Nephron (organoid): ENCODE results near the gene TNIK.

Source experiments
- H3K27ac Mint-ChIP-seq, 3 experiments: 2 replicates each; pipeline ENCODE4 v1.8.0; 2020; ENCODE audit warnings: mixed read lengths in 3 of 3, mild to moderate bottlenecking in 2 of 3, moderate library complexity in 1 of 3
- H3K27me3 Mint-ChIP-seq: 2 replicates; pipeline ENCODE4 v1.8.0; 2021; ENCODE audit warnings: low read depth, mild to moderate bottlenecking, moderate library complexity, mixed read lengths
- H3K36me3 Mint-ChIP-seq: 2 replicates; pipeline ENCODE4 v1.8.0; 2020; ENCODE audit warnings: low read depth, mixed read lengths
- H3K4me1 Mint-ChIP-seq: 2 replicates; pipeline ENCODE4 v1.8.0; 2020; ENCODE audit warnings: mixed read lengths
- H3K4me3 Mint-ChIP-seq, 3 experiments: 2 replicates each; pipeline ENCODE4 v1.8.0; 2020; ENCODE audit warnings: mild to moderate bottlenecking in 3 of 3, mixed read lengths in 3 of 3, moderate library complexity in 2 of 3
- H3K9me3 Mint-ChIP-seq: 2 replicates; pipeline ENCODE4 v1.8.0; 2020; ENCODE audit warnings: mixed read lengths
- TF ChIP-seq, protein P1 (sequence below), 3 experiments: fragments of 200-600 bp; sonication (generic); IDR thresholded peaks; one replicate each; pipeline ENCODE4 v1.5.0; 2021; ENCODE audit warnings: antibody characterized with exemption in 3 of 3; ENCODE audit not compliant: unreplicated experiment in 3 of 3

TNIK gene

GRCh38 chr3:171284308-171285075 lies 175.7 kb downstream of the TNIK start:
- no peaks in the 10 kb centered on the region for H3K9me3 Mint-ChIP-seq
- H3K27me3 Mint-ChIP-seq: no peaks in the 10 kb centered on the region
- peak overlapping the region; percentile 18 to 68 (median 67) for H3K27ac Mint-ChIP-seq
- H3K36me3 Mint-ChIP-seq: no peaks in the 10 kb centered on the region
- TF ChIP-seq, protein P1, sequence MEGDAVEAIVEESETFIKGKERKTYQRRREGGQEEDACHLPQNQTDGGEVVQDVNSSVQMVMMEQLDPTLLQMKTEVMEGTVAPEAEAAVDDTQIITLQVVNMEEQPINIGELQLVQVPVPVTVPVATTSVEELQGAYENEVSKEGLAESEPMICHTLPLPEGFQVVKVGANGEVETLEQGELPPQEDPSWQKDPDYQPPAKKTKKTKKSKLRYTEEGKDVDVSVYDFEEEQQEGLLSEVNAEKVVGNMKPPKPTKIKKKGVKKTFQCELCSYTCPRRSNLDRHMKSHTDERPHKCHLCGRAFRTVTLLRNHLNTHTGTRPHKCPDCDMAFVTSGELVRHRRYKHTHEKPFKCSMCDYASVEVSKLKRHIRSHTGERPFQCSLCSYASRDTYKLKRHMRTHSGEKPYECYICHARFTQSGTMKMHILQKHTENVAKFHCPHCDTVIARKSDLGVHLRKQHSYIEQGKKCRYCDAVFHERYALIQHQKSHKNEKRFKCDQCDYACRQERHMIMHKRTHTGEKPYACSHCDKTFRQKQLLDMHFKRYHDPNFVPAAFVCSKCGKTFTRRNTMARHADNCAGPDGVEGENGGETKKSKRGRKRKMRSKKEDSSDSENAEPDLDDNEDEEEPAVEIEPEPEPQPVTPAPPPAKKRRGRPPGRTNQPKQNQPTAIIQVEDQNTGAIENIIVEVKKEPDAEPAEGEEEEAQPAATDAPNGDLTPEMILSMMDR (IDR thresholded peaks at IDR 0.05; ENCODE audit: unreplicated experiment in 3 of 3): no peak
- H3K4me1 Mint-ChIP-seq: peaks cover 49% of the 10 kb centered on the region
- no peak overlapping the region for H3K4me3 Mint-ChIP-seq

GRCh38 chr3:171283848-171284222 lies 176.4 kb downstream of the TNIK start:
- TF ChIP-seq, protein P1 (IDR thresholded peaks at IDR 0.05; ENCODE audit: unreplicated experiment in 3 of 3): no peak
- Mint-ChIP-seq H3K27ac (peak overlapping the region in 2 of 3 experiments; percentile 67 to 68), H3K9me3 (no peaks in the 10 kb centered on the region), H3K4me1 (peaks cover 45% of the 10 kb centered on the region), H3K4me3 (no peak overlapping the region), H3K36me3 (no peaks in the 10 kb centered on the region), H3K27me3 (no peaks in the 10 kb centered on the region)

GRCh38 chr3:171283183-171283847 lies 176.9 kb downstream of the TNIK start:
- H3K9me3 Mint-ChIP-seq: no peaks in the 10 kb centered on the region
- TF ChIP-seq, protein P1 (IDR thresholded peaks at IDR 0.05; ENCODE audit: unreplicated experiment in 3 of 3): no peak
- no peaks in the 10 kb centered on the region for H3K36me3 Mint-ChIP-seq
- no peak overlapping the region for H3K4me3 Mint-ChIP-seq
- peak overlapping the region in 2 of 3 experiments; percentile 63 to 67 for H3K27ac Mint-ChIP-seq
- H3K27me3 Mint-ChIP-seq: no peaks in the 10 kb centered on the region
- peaks cover 45% of the 10 kb centered on the region for H3K4me1 Mint-ChIP-seq

DNA sequence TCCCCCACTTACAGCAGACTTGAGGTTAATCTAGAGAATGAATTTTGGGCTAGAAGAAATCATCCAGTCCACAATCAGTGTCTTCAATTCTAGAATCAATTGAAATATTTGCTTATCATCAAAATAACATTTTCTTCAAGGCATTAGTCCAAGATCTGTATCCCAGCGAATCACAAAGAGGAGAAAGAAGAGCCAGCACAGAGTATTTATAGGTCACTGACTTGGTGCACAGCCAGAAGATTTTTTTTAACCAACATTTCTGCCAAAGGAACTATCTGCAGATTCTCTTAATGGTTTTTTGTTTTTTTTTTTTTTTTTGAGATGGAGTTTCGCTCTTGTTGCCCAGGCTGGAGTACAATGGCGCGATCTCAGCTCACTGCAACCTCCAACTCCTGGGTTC lies 178.2 kb downstream of the TNIK start:
- Mint-ChIP-seq H3K27ac (peak overlapping the region in 2 of 3 experiments; percentile 59 to 80), H3K4me1 (peaks cover 49% of the 10 kb centered on the region), H3K9me3 (no peaks in the 10 kb centered on the region), H3K27me3 (no peaks in the 10 kb centered on the region), H3K4me3 (no peak overlapping the region), H3K36me3 (no peaks in the 10 kb centered on the region)
- TF ChIP-seq, protein P1 (IDR thresholded peaks at IDR 0.05; ENCODE audit: unreplicated experiment in 3 of 3): no peak

GRCh38 chr3:171281256-171281992 lies 178.8 kb downstream of the TNIK start:
- Mint-ChIP-seq H3K27me3 (no peaks in the 10 kb centered on the region), H3K27ac (peak overlapping the region in 2 of 3 experiments; percentile 59 to 80), H3K36me3 (no peaks in the 10 kb centered on the region), H3K4me3 (no peak overlapping the region), H3K9me3 (no peaks in the 10 kb centered on the region), H3K4me1 (peaks cover 52% of the 10 kb centered on the region)
- TF ChIP-seq, protein P1 (IDR thresholded peaks at IDR 0.05; ENCODE audit: unreplicated experiment in 3 of 3): no peak
